Astrocyte of the cerebellum (primary cell): Measurements from ENCODE around the gene NPAS2.

Experiments used
- DNase-seq: peaks from one replicate; pipeline ENCODE4 v3.0.0-alpha.2; 2011; ENCODE audit warnings: low read depth
- H3K4me3 ChIP-seq: 2 replicates; pipeline ENCODE4 v1.5.1; 2011; ENCODE audit warnings: mild to moderate bottlenecking, low read depth, low read length, moderate library complexity
- CTCF ChIP-seq: IDR thresholded peaks from 2 replicates; pipeline ENCODE4 v1.5.1; 2012; ENCODE audit warnings: low read length, low read depth, moderate library complexity, mild to moderate bottlenecking; ENCODE audit errors: missing control alignments
- in situ Hi-C: cut with HindIII; loops from 2 replicates; pipeline ENCODE4 v1.10.0; 2017; ENCODE audit warnings: low sequenced_read_pairs

Gene NPAS2

GRCh38 chr2:100905132-100905805 lies 85.3 kb downstream of the NPAS2 start:
- TF ChIP-seq CTCF = no peak
- no peak overlapping the region for H3K4me3 ChIP-seq
- in situ Hi-C loops = no loop called here
- no peak for DNase-seq

- no peak for TF ChIP-seq CTCF
- in situ Hi-C loops = no loop called here
- H3K4me3 ChIP-seq = no peak overlapping the region
- no peak for DNase-seq
These were observed 86.2 kb downstream of the NPAS2 start for GRCh38 chr2:100906131-100906530.

GRCh38 chr2:100906679-100907078 lies 86.7 kb downstream of the NPAS2 start:
- in situ Hi-C loops = no loop called here
- no peak for DNase-seq
- no peak overlapping the region for H3K4me3 ChIP-seq
- no peak for TF ChIP-seq CTCF

GRCh38 chr2:100907832-100908231 lies 87.9 kb downstream of the NPAS2 start:
- no peak for DNase-seq
- no peak for TF ChIP-seq CTCF
- H3K4me3 ChIP-seq = no peak overlapping the region
- in situ Hi-C loops = no loop called here

- TF ChIP-seq CTCF = no peak
- peak; percentile 46 for DNase-seq
- H3K4me3 ChIP-seq = no peak overlapping the region
- in situ Hi-C loops = no loop called here
These were observed 89.7 kb downstream of the NPAS2 start for GRCh38 chr2:100909534-100910081.

GRCh38 chr2:100910111-100910510 lies 90.2 kb downstream of the NPAS2 start:
- no peak overlapping the region for H3K4me3 ChIP-seq
- DNase-seq = no peak
- in situ Hi-C loops = no loop called here
- no peak for TF ChIP-seq CTCF
